ENCODE measurements around the gene OSBPL2.

OSBPL2 gene

GRCh38 chr20:62276439-62276838 is 38.1 kb downstream of the OSBPL2 start:
- DNase-seq (ENCODE audit: insufficient read length, low spot score), result no peak
- no peak for FAIRE-seq
- TF ChIP-seq CTCF (IDR thresholded peaks at IDR 0.05; ENCODE audit: insufficient read depth, missing control alignments), result no peak

- FAIRE-seq (no peak), DNase-seq (ENCODE audit: insufficient read length, low spot score) (no peak)
- no peak for TF ChIP-seq CTCF (IDR thresholded peaks at IDR 0.05; ENCODE audit: insufficient read depth, missing control alignments)
Observed at GRCh38 chr20:62277253-62277652, 38.9 kb downstream of the OSBPL2 start.

GRCh38 chr20:62280303-62280702 is 42.0 kb downstream of the OSBPL2 start:
- DNase-seq (ENCODE audit: insufficient read length, low spot score) (no peak), FAIRE-seq (no peak)
- TF ChIP-seq CTCF (IDR thresholded peaks at IDR 0.05; ENCODE audit: insufficient read depth, missing control alignments), result no peak

- no peak for DNase-seq (ENCODE audit: insufficient read length, low spot score)
- FAIRE-seq, result no peak
Observed at GRCh38 chr20:62281161-62281933, 43.0 kb downstream of the OSBPL2 start.

GRCh38 chr20:62282103-62282502 is 43.8 kb downstream of the OSBPL2 start:
- DNase-seq (ENCODE audit: insufficient read length, low spot score), result no peak
- TF ChIP-seq CTCF (IDR thresholded peaks at IDR 0.05; ENCODE audit: insufficient read depth, missing control alignments), result no peak
- no peak for FAIRE-seq

More at GRCh38 chr20:62281161-62281933, 43.0 kb downstream of the OSBPL2 start:
- no peak for TF ChIP-seq CTCF (IDR thresholded peaks at IDR 0.05; ENCODE audit: insufficient read depth, missing control alignments)

GRCh38 chr20:62282877-62283503 is 44.7 kb downstream of the OSBPL2 start:
- no peak for FAIRE-seq
- TF ChIP-seq CTCF (IDR thresholded peaks at IDR 0.05; ENCODE audit: insufficient read depth, missing control alignments), result no peak
- DNase-seq (ENCODE audit: insufficient read length, low spot score), result no peak

- no peak for FAIRE-seq
- no peak for TF ChIP-seq CTCF (IDR thresholded peaks at IDR 0.05; ENCODE audit: insufficient read depth, missing control alignments)
- DNase-seq (ENCODE audit: insufficient read length, low spot score), result no peak
Observed at GRCh38 chr20:62284448-62284847, 46.1 kb downstream of the OSBPL2 start.
